HG03342 (cell line): ENCODE data around the gene HSPBAP1.

Source experiments
- ATAC-seq: cut with Tn5 transposase; IDR thresholded peaks from one replicate; pipeline ENCODE4 v1.9.1; 2021; ENCODE audit warnings: mild to moderate bottlenecking, moderate library complexity; ENCODE audit not compliant: unreplicated experiment

HSPBAP1 gene

GRCh38 chr3:122690096-122690495 is 103.5 kb downstream of the HSPBAP1 start:
- no peak for ATAC-seq
